Activated CD4-positive, alpha-beta T cell treated with anti-CD3 and anti-CD28 coated beads for 1 hour (primary cell): ENCODE measurements around the gene FXYD1.

Experiments used
- DNase-seq: peaks from one replicate; pipeline ENCODE4 v3.0.0-alpha.2; 2020

The FXYD1 gene

GRCh38 chr19:35165200-35166058 lies 26.8 kb downstream of the FXYD1 start:
- no peak for DNase-seq

- no peak for DNase-seq
Measured at GRCh38 chr19:35166100-35167063, 27.8 kb downstream of the FXYD1 start.

- no peak for DNase-seq
Measured at GRCh38 chr19:35167251-35168119, 28.9 kb downstream of the FXYD1 start.

GRCh38 chr19:35168196-35168595 lies 29.6 kb downstream of the FXYD1 start:
- peak; percentile 6 for DNase-seq

GRCh38 chr19:35169221-35169995 lies 30.8 kb downstream of the FXYD1 start:
- no peak for DNase-seq

- DNase-seq, result no peak
Measured at GRCh38 chr19:35170359-35171061, 31.9 kb downstream of the FXYD1 start.

- DNase-seq, result no peak
Measured at GRCh38 chr19:35171730-35172129, 33.1 kb downstream of the FXYD1 start.

GRCh38 chr19:35174226-35174625 lies 35.6 kb downstream of the FXYD1 start:
- DNase-seq, result no peak

GRCh38 chr19:35176181-35176570 lies 37.6 kb downstream of the FXYD1 start:
- no peak for DNase-seq

- no peak for DNase-seq
Measured at GRCh38 chr19:35177377-35178274, 39.0 kb downstream of the FXYD1 start.

GRCh38 chr19:35178701-35179100 lies 40.1 kb downstream of the FXYD1 start:
- DNase-seq, result no peak

- DNase-seq, result no peak
Measured at GRCh38 chr19:35179830-35180229, 41.2 kb downstream of the FXYD1 start.

- no peak for DNase-seq
Measured at GRCh38 chr19:35181387-35181786, 42.8 kb downstream of the FXYD1 start.

GRCh38 chr19:35184267-35184666 lies 45.6 kb downstream of the FXYD1 start:
- no peak for DNase-seq

- no peak for DNase-seq
Measured at GRCh38 chr19:35184884-35185283, 46.3 kb downstream of the FXYD1 start.
